Mucosa of descending colon (tissue), 3 donors: ENCODE results near the gene TBL1XR1. TPM values are rescaled to one million over a fixed set of nuclear protein-coding genes. Genes with fewer than 3 reads are reported as not detected.
A peak's percentile ranks its signal among the peaks of the same experiment; 100 is the strongest.

Source experiments
- ATAC-seq: fragments of 200-7000 bp; cut with Tn5 transposase; one replicate; pipeline ENCODE4 v1.9.1; 2020; ENCODE audit warnings: mild to moderate bottlenecking, moderate library complexity
- DNase-seq, 3 donors: peaks; one replicate each; pipeline ENCODE4 v3.0.0-alpha.2; 2020
- H3K36me3 ChIP-seq: fragments of 200-600 bp; one replicate; pipeline ENCODE4 v1.8.0; 2021; ENCODE audit warnings: low read depth, mild to moderate bottlenecking
- H3K4me1 ChIP-seq: fragments of 200-600 bp; one replicate; pipeline ENCODE4 v1.8.0; 2021; ENCODE audit warnings: low read depth, mild to moderate bottlenecking
- H3K4me3 ChIP-seq: fragments of 200-600 bp; one replicate; pipeline ENCODE4 v1.8.0; 2021; ENCODE audit warnings: mild to moderate bottlenecking
- H3K9me3 ChIP-seq: fragments of 200-600 bp; one replicate; pipeline ENCODE4 v1.8.0; 2021; ENCODE audit warnings: mild to moderate bottlenecking
- intact Hi-C, 2 donors: fragments of 100-400 bp; cut with DNase I in 1 of 2; cut with micrococcal nuclease in 1 of 2; formaldehyde crosslinking; loops; one replicate each; pipeline versions ENCODE4 v1.11.0 to v1.11.1; 2022; cut with DNase I, micrococcal nuclease
- total RNA-seq, 3 donors: library from RNA; stranded (reverse); fragmentation: NEBNext Ultra II Directional in 2 of 3; extraction: Animal tissue kit (Norgen Biotek cat#: 25700) in 2 of 3; gene quantifications; one replicate each; pipeline versions ENCODE4 v1.2.1 to v1.2.4, GENCODE V29; 2021 to 2023
- TF ChIP-seq, protein P1 (sequence below): fragments of 200-600 bp; IDR thresholded peaks from one replicate; pipeline ENCODE4 v1.8.0; 2022; ENCODE audit warnings: antibody characterized with exemption, mild to moderate bottlenecking
- donor health status: DM: no; HTN: no; CAD: no; lungs with moderate emphysema.
- donor health status: DM: no; HTN: no; CAD: no.
- donor health status: DM: no; HTN: yes; CAD: no.

The TBL1XR1 gene
- total RNA-seq, 3 donors from 2014 or later, result 175 to 200 (median 178) TPM

DNA sequence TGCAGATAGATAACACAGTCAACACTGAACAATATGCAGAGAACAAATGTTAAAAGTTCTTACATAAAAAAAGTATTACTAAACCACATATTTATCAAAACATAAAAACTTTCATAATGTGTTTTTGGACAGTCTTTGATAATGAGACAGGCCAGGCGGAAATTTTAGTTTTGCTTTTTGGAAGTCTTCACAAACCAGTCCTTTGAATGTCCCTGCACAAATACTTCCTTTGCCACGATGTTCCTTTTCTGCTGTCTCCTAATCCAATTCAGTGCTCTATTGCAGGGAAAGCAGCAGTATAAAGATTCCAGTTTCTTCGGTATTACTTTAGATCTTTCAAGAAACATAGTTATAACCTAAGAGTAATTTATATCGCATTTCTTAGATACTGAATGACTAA is 135.9 kb downstream of the TBL1XR1 start:
- no peak for ATAC-seq
- no peaks in the 10 kb centered on the region for H3K36me3 ChIP-seq
- intact Hi-C loops, result loop anchor here in 1 of 2 donors (10.0 kb wide), 1 partner anchor 133 kb away; the partner anchor contains the start of gene TBL1XR1
- no peak overlapping the region for H3K4me3 ChIP-seq
- peaks cover 17% of the 10 kb centered on the region for H3K4me1 ChIP-seq
- TF ChIP-seq, protein P1, sequence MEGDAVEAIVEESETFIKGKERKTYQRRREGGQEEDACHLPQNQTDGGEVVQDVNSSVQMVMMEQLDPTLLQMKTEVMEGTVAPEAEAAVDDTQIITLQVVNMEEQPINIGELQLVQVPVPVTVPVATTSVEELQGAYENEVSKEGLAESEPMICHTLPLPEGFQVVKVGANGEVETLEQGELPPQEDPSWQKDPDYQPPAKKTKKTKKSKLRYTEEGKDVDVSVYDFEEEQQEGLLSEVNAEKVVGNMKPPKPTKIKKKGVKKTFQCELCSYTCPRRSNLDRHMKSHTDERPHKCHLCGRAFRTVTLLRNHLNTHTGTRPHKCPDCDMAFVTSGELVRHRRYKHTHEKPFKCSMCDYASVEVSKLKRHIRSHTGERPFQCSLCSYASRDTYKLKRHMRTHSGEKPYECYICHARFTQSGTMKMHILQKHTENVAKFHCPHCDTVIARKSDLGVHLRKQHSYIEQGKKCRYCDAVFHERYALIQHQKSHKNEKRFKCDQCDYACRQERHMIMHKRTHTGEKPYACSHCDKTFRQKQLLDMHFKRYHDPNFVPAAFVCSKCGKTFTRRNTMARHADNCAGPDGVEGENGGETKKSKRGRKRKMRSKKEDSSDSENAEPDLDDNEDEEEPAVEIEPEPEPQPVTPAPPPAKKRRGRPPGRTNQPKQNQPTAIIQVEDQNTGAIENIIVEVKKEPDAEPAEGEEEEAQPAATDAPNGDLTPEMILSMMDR, result no peak
- H3K9me3 ChIP-seq, result no peaks in the 10 kb centered on the region
- DNase-seq, result no peak

- peaks cover 20% of the 10 kb centered on the region for H3K4me1 ChIP-seq
- intact Hi-C loops, result loop anchor here in 1 of 2 donors (10.0 kb wide), 1 partner anchor 134 kb away; the partner anchor contains the start of gene TBL1XR1
Observed at GRCh38 chr3:177060492-177060891, 136.8 kb downstream of the TBL1XR1 start.

GRCh38 chr3:177058648-177059047 is 138.6 kb downstream of the TBL1XR1 start:
- ATAC-seq (no peak), DNase-seq (no peak)
- Histone ChIP-seq H3K9me3 (no peaks in the 10 kb centered on the region), H3K4me3 (no peak overlapping the region), H3K36me3 (no peaks in the 10 kb centered on the region), H3K4me1 (peaks cover 19% of the 10 kb centered on the region)
- intact Hi-C loops, result loop anchor here (10.0 kb wide), 3 partner anchors 136 to 716 kb away; partner anchors contain the start of gene TBL1XR1 (in 1 of the 2)
- TF ChIP-seq, protein P1, result no peak

More at GRCh38 chr3:177060492-177060891, 136.8 kb downstream of the TBL1XR1 start:
- TF ChIP-seq, protein P1, result no peak
- H3K4me3 ChIP-seq, result no peak overlapping the region
- H3K36me3 ChIP-seq, result no peaks in the 10 kb centered on the region
- no peaks in the 10 kb centered on the region for H3K9me3 ChIP-seq
- DNase-seq (no peak), ATAC-seq (no peak)

GRCh38 chr3:177057768-177058167 is 139.5 kb downstream of the TBL1XR1 start:
- H3K4me1 ChIP-seq, result peaks cover 19% of the 10 kb centered on the region
- TF ChIP-seq, protein P1, result no peak
- intact Hi-C loops, result loop anchor here (10.0 kb wide), 3 partner anchors 137 to 717 kb away; partner anchors contain the start of gene TBL1XR1 (in 1 of the 2)
- H3K4me3 ChIP-seq, result no peak overlapping the region
- ATAC-seq, result peak; percentile 95
- no peaks in the 10 kb centered on the region for H3K9me3 ChIP-seq
- H3K36me3 ChIP-seq, result no peaks in the 10 kb centered on the region
- DNase-seq, result no peak

- intact Hi-C loops, result loop anchor here (10.0 kb wide), 3 partner anchors 138 to 718 kb away; partner anchors contain the start of gene TBL1XR1 (in 1 of the 2)
- no peak for DNase-seq
Observed at GRCh38 chr3:177056927-177057326, 140.4 kb downstream of the TBL1XR1 start.

More at GRCh38 chr3:177056927-177057326, 140.4 kb downstream of the TBL1XR1 start:
- no peaks in the 10 kb centered on the region for H3K36me3 ChIP-seq
- ATAC-seq, result no peak
- no peaks in the 10 kb centered on the region for H3K9me3 ChIP-seq
- H3K4me1 ChIP-seq, result peaks cover 19% of the 10 kb centered on the region
- no peak overlapping the region for H3K4me3 ChIP-seq
- TF ChIP-seq, protein P1, result no peak
